A549 (cell line): Measurements from ENCODE around the gene PPP2R3A.

ENCODE experiments used
- CEBPB ChIP-seq, 2 experiments: fragments of >200 bp in 1 of 2; sonication (Bioruptor Twin) in 1 of 2; formaldehyde crosslinking in 1 of 2; IDR thresholded peaks; 2 replicates each; pipeline ENCODE4 v1.6.1; 2012 to 2016
- CHD2 ChIP-seq: fragments of 150-350 bp; IDR thresholded peaks from 2 replicates; pipeline ENCODE4 v1.6.1; 2014; ENCODE audit warnings: low read length; ENCODE audit not compliant: partially characterized antibody
- CTCF ChIP-seq: fragments of >200 bp; sonication (Bioruptor Twin); formaldehyde crosslinking; IDR thresholded peaks from 3 replicates; pipeline ENCODE4 v1.5.1; 2016
- ELK1 ChIP-seq: fragments of 150-350 bp; IDR thresholded peaks from 2 replicates; pipeline ENCODE4 v1.6.1; 2014; ENCODE audit warnings: low read depth, mild to moderate bottlenecking, low read length
- EP300 ChIP-seq, 2 experiments: fragments of >200 bp; sonication (Bioruptor Twin); formaldehyde crosslinking; IDR thresholded peaks; 2 replicates in 1 of 2; 3 replicates in 1 of 2; pipeline ENCODE4 v1.6.1; 2016 to 2017
- HOXA7 ChIP-seq: fragments of 250-450 bp; sonication (Bioruptor Pico); IDR thresholded peaks from 2 replicates; pipeline ENCODE4 v1.5.0; 2020; ENCODE audit warnings: mild to moderate bottlenecking, moderate library complexity
- MYC ChIP-seq: IDR thresholded peaks from 2 replicates; pipeline ENCODE4 v1.6.1; 2012; ENCODE audit warnings: mild to moderate bottlenecking, inconsistent platforms, low read length, improper control_type of control experiment, borderline replicate concordance
- NFE2L2 ChIP-seq: fragments of 150-350 bp; conservative IDR thresholded peaks from 2 replicates; pipeline ENCODE4 v1.6.1; 2014; ENCODE audit warnings: low read length
- POLR2A ChIP-seq: IDR thresholded peaks from 2 replicates; pipeline ENCODE4 v1.6.1; 2012; ENCODE audit warnings: mild to moderate bottlenecking, low read length
- RARB ChIP-seq: fragments of 250-450 bp; sonication (Bioruptor Pico); IDR thresholded peaks from 2 replicates; pipeline ENCODE4 v1.8.0; 2021; ENCODE audit warnings: mild to moderate bottlenecking, moderate library complexity
- SMC3 ChIP-seq: fragments of >200 bp; sonication (Bioruptor Twin); formaldehyde crosslinking; IDR thresholded peaks from 3 replicates; pipeline ENCODE4 v1.6.1; 2018; ENCODE audit warnings: inconsistent platforms

DNA sequence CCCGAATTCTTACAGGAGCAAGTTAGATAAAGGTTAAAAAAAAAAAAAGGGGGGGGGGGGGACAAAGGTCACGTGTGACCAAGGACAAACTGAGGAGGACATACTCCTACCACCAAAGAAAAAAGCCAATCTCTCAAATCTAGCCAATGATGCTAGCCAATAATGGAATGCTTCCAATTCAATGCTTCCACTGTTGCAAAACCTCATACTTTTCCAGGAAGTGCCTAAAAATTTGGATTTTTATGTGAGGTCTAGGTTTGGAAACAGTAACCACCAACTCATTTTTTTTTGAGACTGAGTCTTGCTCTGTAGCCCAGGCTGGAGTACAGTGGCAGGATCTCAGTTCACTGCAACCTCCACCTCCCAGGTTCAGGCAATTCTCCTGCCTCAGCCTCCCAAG, 219.2 kb downstream of the PPP2R3A start:
- TF ChIP-seq MYC (no peak), POLR2A (no peak), EP300 (IDR thresholded peaks at IDR 0.05) (no peak), SMC3 (no peak), CEBPB (IDR thresholded peaks at IDR 0.05) (no peak), RARB (no peak), NFE2L2 (no peak), CTCF (no peak), ELK1 (no peak), HOXA7 (no peak), CHD2 (no peak)
